Measurements from ENCODE around the gene MKNK1.

Gene MKNK1

DNA sequence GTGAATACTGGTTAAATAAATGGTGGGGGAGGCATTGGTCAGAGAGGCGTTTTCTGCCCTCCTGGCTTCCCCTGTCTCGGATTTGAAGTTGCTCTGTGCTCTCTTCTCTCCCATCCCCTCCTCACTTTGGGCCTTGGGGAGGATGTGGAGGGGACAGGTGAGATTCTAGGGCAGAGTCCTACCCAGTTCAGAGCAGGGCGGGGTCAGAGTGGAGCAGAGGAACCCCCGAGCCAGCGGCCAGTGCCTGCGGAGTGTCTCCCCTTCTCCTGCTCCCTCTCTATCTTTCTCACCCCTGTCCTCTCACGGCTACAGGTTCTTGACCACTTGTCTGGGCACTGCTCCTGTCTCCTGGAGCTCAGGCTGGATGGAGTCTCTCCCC is 60.7 kb downstream of the MKNK1 start:
- DNase-seq (ENCODE audit: low read depth): no peak
- H3K4me3 ChIP-seq (ENCODE audit: low read depth, low read length): no peak overlapping the region
- TF ChIP-seq, protein P1, sequence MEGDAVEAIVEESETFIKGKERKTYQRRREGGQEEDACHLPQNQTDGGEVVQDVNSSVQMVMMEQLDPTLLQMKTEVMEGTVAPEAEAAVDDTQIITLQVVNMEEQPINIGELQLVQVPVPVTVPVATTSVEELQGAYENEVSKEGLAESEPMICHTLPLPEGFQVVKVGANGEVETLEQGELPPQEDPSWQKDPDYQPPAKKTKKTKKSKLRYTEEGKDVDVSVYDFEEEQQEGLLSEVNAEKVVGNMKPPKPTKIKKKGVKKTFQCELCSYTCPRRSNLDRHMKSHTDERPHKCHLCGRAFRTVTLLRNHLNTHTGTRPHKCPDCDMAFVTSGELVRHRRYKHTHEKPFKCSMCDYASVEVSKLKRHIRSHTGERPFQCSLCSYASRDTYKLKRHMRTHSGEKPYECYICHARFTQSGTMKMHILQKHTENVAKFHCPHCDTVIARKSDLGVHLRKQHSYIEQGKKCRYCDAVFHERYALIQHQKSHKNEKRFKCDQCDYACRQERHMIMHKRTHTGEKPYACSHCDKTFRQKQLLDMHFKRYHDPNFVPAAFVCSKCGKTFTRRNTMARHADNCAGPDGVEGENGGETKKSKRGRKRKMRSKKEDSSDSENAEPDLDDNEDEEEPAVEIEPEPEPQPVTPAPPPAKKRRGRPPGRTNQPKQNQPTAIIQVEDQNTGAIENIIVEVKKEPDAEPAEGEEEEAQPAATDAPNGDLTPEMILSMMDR (conservative IDR thresholded peaks at IDR 0.05; ENCODE audit: low read depth, low read length): no peak

- no peak overlapping the region for H3K4me3 ChIP-seq (ENCODE audit: low read depth, low read length)
- peak; percentile 58 for DNase-seq (ENCODE audit: low read depth)
- TF ChIP-seq, protein P1 (conservative IDR thresholded peaks at IDR 0.05; ENCODE audit: low read depth, low read length): no peak
Observed at GRCh38 chr1:46539972-46540371, 64.1 kb downstream of the MKNK1 start.

GRCh38 chr1:46538147-46538546 is 65.9 kb downstream of the MKNK1 start:
- H3K4me3 ChIP-seq (ENCODE audit: low read depth, low read length): no peak overlapping the region
- TF ChIP-seq, protein P1 (conservative IDR thresholded peaks at IDR 0.05; ENCODE audit: low read depth, low read length): no peak
- no peak for DNase-seq (ENCODE audit: low read depth)

GRCh38 chr1:46537651-46538050 is 66.4 kb downstream of the MKNK1 start:
- DNase-seq (ENCODE audit: low read depth): no peak
- H3K4me3 ChIP-seq (ENCODE audit: low read depth, low read length): no peak overlapping the region
- TF ChIP-seq, protein P1 (conservative IDR thresholded peaks at IDR 0.05; ENCODE audit: low read depth, low read length): no peak

GRCh38 chr1:46536527-46536926 is 67.5 kb downstream of the MKNK1 start:
- H3K4me3 ChIP-seq (ENCODE audit: low read depth, low read length): no peak overlapping the region
- TF ChIP-seq, protein P1 (conservative IDR thresholded peaks at IDR 0.05; ENCODE audit: low read depth, low read length): no peak
- no peak for DNase-seq (ENCODE audit: low read depth)

DNA sequence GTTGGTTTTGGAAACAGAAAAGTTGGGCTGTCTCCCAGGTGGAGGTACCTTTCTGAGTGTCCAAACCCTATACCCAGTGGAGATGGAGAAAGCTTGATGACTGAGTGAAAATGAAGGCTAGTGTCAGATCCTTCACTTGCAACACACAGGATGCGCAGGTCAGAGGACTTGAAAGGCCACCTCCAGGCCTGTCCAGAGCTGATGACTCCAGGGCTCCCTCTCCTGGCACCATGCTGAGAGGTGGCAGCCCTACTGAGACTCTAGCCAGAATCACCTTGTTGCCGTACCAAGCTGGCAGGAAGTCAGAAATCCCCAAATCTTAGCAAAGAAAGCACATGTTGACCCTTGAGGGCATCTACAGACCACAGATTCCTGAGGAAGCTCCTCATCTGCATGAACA is 69.0 kb downstream of the MKNK1 start:
- TF ChIP-seq, protein P1 (conservative IDR thresholded peaks at IDR 0.05; ENCODE audit: low read depth, low read length): peak; percentile 39
- no peak for DNase-seq (ENCODE audit: low read depth)
- H3K4me3 ChIP-seq (ENCODE audit: low read depth, low read length): no peak overlapping the region

- H3K4me3 ChIP-seq (ENCODE audit: low read depth, low read length): peak overlapping the region; percentile 34
- TF ChIP-seq, protein P1 (conservative IDR thresholded peaks at IDR 0.05; ENCODE audit: low read depth, low read length): no peak
- DNase-seq (ENCODE audit: low read depth): peak; percentile 30
Observed at GRCh38 chr1:46533179-46533864, 70.7 kb downstream of the MKNK1 start.
